ENCODE results near the gene SFXN5. TPM values are rescaled to one million over a fixed set of nuclear protein-coding genes. Genes with fewer than 3 reads are reported as not detected.

The SFXN5 gene
- total RNA-seq, 1 donor from 2014 or later, result 18.5 TPM

- intact Hi-C loops (cut with micrococcal nuclease), result no loop called here
- DNase-seq (ENCODE audit: low spot score), result no peak
- Mint-ChIP-seq H3K36me3 (ENCODE audit: low read depth) (no peaks in the 10 kb centered on the region), H3K27ac (no peak overlapping the region), H3K9me3 (no peaks in the 10 kb centered on the region), H3K27me3 (ENCODE audit: low read depth) (no peaks in the 10 kb centered on the region), H3K4me3 (ENCODE audit: low read depth) (no peak overlapping the region), H3K4me1 (ENCODE audit: low read depth) (peaks cover 2% of the 10 kb centered on the region)
Measured at GRCh38 chr2:72959995-72960981, 111.2 kb downstream of the SFXN5 start.

- Mint-ChIP-seq H3K9me3 (no peaks in the 10 kb centered on the region), H3K4me1 (ENCODE audit: low read depth) (peaks cover 6% of the 10 kb centered on the region), H3K4me3 (ENCODE audit: low read depth) (no peak overlapping the region), H3K27ac (no peak overlapping the region), H3K36me3 (ENCODE audit: low read depth) (no peaks in the 10 kb centered on the region), H3K27me3 (ENCODE audit: low read depth) (no peaks in the 10 kb centered on the region)
- intact Hi-C loops (cut with micrococcal nuclease), result no loop called here
- no peak for DNase-seq (ENCODE audit: low spot score)
Measured at GRCh38 chr2:72959554-72959953, 112.0 kb downstream of the SFXN5 start.

- no peak overlapping the region for H3K4me3 Mint-ChIP-seq (ENCODE audit: low read depth)
- no peaks in the 10 kb centered on the region for H3K27me3 Mint-ChIP-seq (ENCODE audit: low read depth)
- peaks cover 14% of the 10 kb centered on the region for H3K4me1 Mint-ChIP-seq (ENCODE audit: low read depth)
- H3K27ac Mint-ChIP-seq, result no peak overlapping the region
- intact Hi-C loops (cut with micrococcal nuclease), result no loop called here
- no peaks in the 10 kb centered on the region for H3K36me3 Mint-ChIP-seq (ENCODE audit: low read depth)
- no peaks in the 10 kb centered on the region for H3K9me3 Mint-ChIP-seq
- DNase-seq (ENCODE audit: low spot score), result no peak
Measured at GRCh38 chr2:72958542-72959385, 112.7 kb downstream of the SFXN5 start.

GRCh38 chr2:72956936-72957335 is 114.6 kb downstream of the SFXN5 start:
- H3K36me3 Mint-ChIP-seq (ENCODE audit: low read depth), result no peaks in the 10 kb centered on the region
- no peak overlapping the region for H3K4me3 Mint-ChIP-seq (ENCODE audit: low read depth)
- peaks cover 23% of the 10 kb centered on the region for H3K4me1 Mint-ChIP-seq (ENCODE audit: low read depth)
- no peak overlapping the region for H3K27ac Mint-ChIP-seq
- H3K9me3 Mint-ChIP-seq, result no peaks in the 10 kb centered on the region
- DNase-seq (ENCODE audit: low spot score), result no peak
- H3K27me3 Mint-ChIP-seq (ENCODE audit: low read depth), result no peaks in the 10 kb centered on the region
- intact Hi-C loops (cut with micrococcal nuclease), result no loop called here

- intact Hi-C loops (cut with micrococcal nuclease), result no loop called here
- Mint-ChIP-seq H3K4me1 (ENCODE audit: low read depth) (peaks cover 23% of the 10 kb centered on the region), H3K27ac (no peak overlapping the region), H3K36me3 (ENCODE audit: low read depth) (no peaks in the 10 kb centered on the region), H3K4me3 (ENCODE audit: low read depth) (no peak overlapping the region), H3K27me3 (ENCODE audit: low read depth) (no peaks in the 10 kb centered on the region), H3K9me3 (no peaks in the 10 kb centered on the region)
- DNase-seq (ENCODE audit: low spot score), result no peak
Measured at GRCh38 chr2:72956050-72956395, 115.5 kb downstream of the SFXN5 start.

- intact Hi-C loops (cut with micrococcal nuclease), result no loop called here
- H3K27me3 Mint-ChIP-seq (ENCODE audit: low read depth), result no peaks in the 10 kb centered on the region
- H3K4me3 Mint-ChIP-seq (ENCODE audit: low read depth), result no peak overlapping the region
- H3K27ac Mint-ChIP-seq, result no peak overlapping the region
- no peaks in the 10 kb centered on the region for H3K9me3 Mint-ChIP-seq
- no peak for DNase-seq (ENCODE audit: low spot score)
- peaks cover 23% of the 10 kb centered on the region for H3K4me1 Mint-ChIP-seq (ENCODE audit: low read depth)
- no peaks in the 10 kb centered on the region for H3K36me3 Mint-ChIP-seq (ENCODE audit: low read depth)
Measured at GRCh38 chr2:72955228-72956049, 116.1 kb downstream of the SFXN5 start.

GRCh38 chr2:72954376-72955227 is 116.9 kb downstream of the SFXN5 start:
- Mint-ChIP-seq H3K4me1 (ENCODE audit: low read depth) (peaks cover 23% of the 10 kb centered on the region), H3K27me3 (ENCODE audit: low read depth) (no peaks in the 10 kb centered on the region), H3K27ac (peak overlapping the region; percentile 86), H3K36me3 (ENCODE audit: low read depth) (no peaks in the 10 kb centered on the region), H3K9me3 (no peaks in the 10 kb centered on the region), H3K4me3 (ENCODE audit: low read depth) (peak overlapping the region; percentile 79)
- no peak for DNase-seq (ENCODE audit: low spot score)
- intact Hi-C loops (cut with micrococcal nuclease), result no loop called here

GRCh38 chr2:72953976-72954375 is 117.5 kb downstream of the SFXN5 start:
- Mint-ChIP-seq H3K4me3 (ENCODE audit: low read depth) (peak overlapping the region; percentile 79), H3K36me3 (ENCODE audit: low read depth) (no peaks in the 10 kb centered on the region)
- peak; percentile 43 for DNase-seq (ENCODE audit: low spot score)

GRCh38 chr2:72953528-72953927 is 118.0 kb downstream of the SFXN5 start:
- no peaks in the 10 kb centered on the region for H3K9me3 Mint-ChIP-seq

More at GRCh38 chr2:72953976-72954375, 117.5 kb downstream of the SFXN5 start:
- Mint-ChIP-seq H3K27ac (peak overlapping the region; percentile 86), H3K4me1 (ENCODE audit: low read depth) (peaks cover 23% of the 10 kb centered on the region), H3K27me3 (ENCODE audit: low read depth) (no peaks in the 10 kb centered on the region), H3K9me3 (no peaks in the 10 kb centered on the region)
- intact Hi-C loops (cut with micrococcal nuclease), result no loop called here

GRCh38 chr2:72952961-72953360 is 118.6 kb downstream of the SFXN5 start:
- H3K27me3 Mint-ChIP-seq (ENCODE audit: low read depth), result no peaks in the 10 kb centered on the region
- no peaks in the 10 kb centered on the region for H3K9me3 Mint-ChIP-seq
- peaks cover 21% of the 10 kb centered on the region for H3K4me1 Mint-ChIP-seq (ENCODE audit: low read depth)
- DNase-seq (ENCODE audit: low spot score), result no peak
- no peak overlapping the region for H3K4me3 Mint-ChIP-seq (ENCODE audit: low read depth)
- no peaks in the 10 kb centered on the region for H3K36me3 Mint-ChIP-seq (ENCODE audit: low read depth)
- no peak overlapping the region for H3K27ac Mint-ChIP-seq
- intact Hi-C loops (cut with micrococcal nuclease), result no loop called here

More at GRCh38 chr2:72953528-72953927, 118.0 kb downstream of the SFXN5 start:
- Mint-ChIP-seq H3K4me1 (ENCODE audit: low read depth) (peaks cover 23% of the 10 kb centered on the region), H3K36me3 (ENCODE audit: low read depth) (no peaks in the 10 kb centered on the region), H3K4me3 (ENCODE audit: low read depth) (peak overlapping the region; percentile 79), H3K27me3 (ENCODE audit: low read depth) (no peaks in the 10 kb centered on the region), H3K27ac (peak overlapping the region; percentile 86)
- intact Hi-C loops (cut with micrococcal nuclease), result no loop called here
- DNase-seq (ENCODE audit: low spot score), result no peak

GRCh38 chr2:72952110-72952823 is 119.2 kb downstream of the SFXN5 start:
- Mint-ChIP-seq H3K4me1 (ENCODE audit: low read depth) (peaks cover 21% of the 10 kb centered on the region), H3K27me3 (ENCODE audit: low read depth) (no peaks in the 10 kb centered on the region), H3K9me3 (no peaks in the 10 kb centered on the region), H3K36me3 (ENCODE audit: low read depth) (no peaks in the 10 kb centered on the region), H3K27ac (no peak overlapping the region), H3K4me3 (ENCODE audit: low read depth) (no peak overlapping the region)
- no peak for DNase-seq (ENCODE audit: low spot score)
- intact Hi-C loops (cut with micrococcal nuclease), result no loop called here

Measured in activated T-helper 2 cell treated with anti-CD3 and anti-CD28 coated beads, Interferon-gamma antibody, Interleukin-2, Interleukin-4, amounts not matched to agents 10 μg/mL and 5 μg/mL and 100 μg/mL, durations not matched to agents 14 hours and 24 hours and 36 hours (primary cell).